ENCODE results near the gene MUC16.
"Not testable (repeated sequence)": the region's sequence is repeated elsewhere in the genome, so short reads cannot be mapped to it uniquely, and the experiment has no call there.

Gene MUC16

GRCh38 chr19:9009935-9010651, at the start of gene MUC16:
MUC16 (minus strand) TSS chr19:9010409.
- DNase-seq (ENCODE audit: low read depth, low spot score) = no peak

- no peak for DNase-seq (ENCODE audit: low read depth, low spot score)
These were observed 48.9 kb upstream of the MUC16 start for GRCh38 chr19:9058905-9059667.

- DNase-seq (ENCODE audit: low read depth, low spot score) = no peak
These were observed 47.5 kb upstream of the MUC16 start for GRCh38 chr19:9057505-9058258.

GRCh38 chr19:9056131-9056530, 45.9 kb upstream of the MUC16 start:
- DNase-seq (ENCODE audit: low read depth, low spot score) = not testable (repeated sequence)

GRCh38 chr19:9054765-9055164, 44.6 kb upstream of the MUC16 start:
- DNase-seq (ENCODE audit: low read depth, low spot score) = no peak

- DNase-seq (ENCODE audit: low read depth, low spot score) = no peak
These were observed 44.0 kb upstream of the MUC16 start for GRCh38 chr19:9054207-9054606.

GRCh38 chr19:9053674-9054073, 43.5 kb upstream of the MUC16 start:
- not testable (repeated sequence) for DNase-seq (ENCODE audit: low read depth, low spot score)

GRCh38 chr19:9052894-9053293, 42.7 kb upstream of the MUC16 start:
- no peak for DNase-seq (ENCODE audit: low read depth, low spot score)

- DNase-seq (ENCODE audit: low read depth, low spot score) = no peak
These were observed 36.5 kb upstream of the MUC16 start for GRCh38 chr19:9046694-9047093.

GRCh38 chr19:9044449-9044848, 34.2 kb upstream of the MUC16 start:
- DNase-seq (ENCODE audit: low read depth, low spot score) = no peak

GRCh38 chr19:9043524-9043923, 33.3 kb upstream of the MUC16 start:
- no peak for DNase-seq (ENCODE audit: low read depth, low spot score)

- no peak for DNase-seq (ENCODE audit: low read depth, low spot score)
These were observed 30.8 kb upstream of the MUC16 start for GRCh38 chr19:9041023-9041422.

GRCh38 chr19:9040131-9040530, 29.9 kb upstream of the MUC16 start:
- DNase-seq (ENCODE audit: low read depth, low spot score) = no peak

GRCh38 chr19:9039728-9040127, 29.5 kb upstream of the MUC16 start:
- no peak for DNase-seq (ENCODE audit: low read depth, low spot score)

- DNase-seq (ENCODE audit: low read depth, low spot score) = no peak
These were observed 27.3 kb upstream of the MUC16 start for GRCh38 chr19:9037400-9038062.

- no peak for DNase-seq (ENCODE audit: low read depth, low spot score)
These were observed 22.0 kb upstream of the MUC16 start for GRCh38 chr19:9032136-9032631.

- DNase-seq (ENCODE audit: low read depth, low spot score) = no peak
These were observed 8.1 kb upstream of the MUC16 start for GRCh38 chr19:9018163-9018875.

GRCh38 chr19:9014803-9015202, 4.6 kb upstream of the MUC16 start:
- no peak for DNase-seq (ENCODE audit: low read depth, low spot score)

- DNase-seq (ENCODE audit: low read depth, low spot score) = no peak
These were observed 3.8 kb upstream of the MUC16 start for GRCh38 chr19:9013988-9014387.

GRCh38 chr19:9011875-9012274, 1.7 kb upstream of the MUC16 start:
- DNase-seq (ENCODE audit: low read depth, low spot score) = no peak

- DNase-seq (ENCODE audit: low read depth, low spot score) = no peak
These were observed 484 bp upstream of the MUC16 start for GRCh38 chr19:9010693-9011092.
